ENCODE results near the gene CBLC.

Gene CBLC

GRCh38 chr19:44777715-44778347, at the start of gene CBLC:
Gene CBLC, plus strand, starts transcription at chr19:44777890. Its CDS starts 42 bp downstream, at chr19:44777932.
- no peak for DNase-seq (ENCODE audit: insufficient read length, low spot score)
- no peak for FAIRE-seq

DNA sequence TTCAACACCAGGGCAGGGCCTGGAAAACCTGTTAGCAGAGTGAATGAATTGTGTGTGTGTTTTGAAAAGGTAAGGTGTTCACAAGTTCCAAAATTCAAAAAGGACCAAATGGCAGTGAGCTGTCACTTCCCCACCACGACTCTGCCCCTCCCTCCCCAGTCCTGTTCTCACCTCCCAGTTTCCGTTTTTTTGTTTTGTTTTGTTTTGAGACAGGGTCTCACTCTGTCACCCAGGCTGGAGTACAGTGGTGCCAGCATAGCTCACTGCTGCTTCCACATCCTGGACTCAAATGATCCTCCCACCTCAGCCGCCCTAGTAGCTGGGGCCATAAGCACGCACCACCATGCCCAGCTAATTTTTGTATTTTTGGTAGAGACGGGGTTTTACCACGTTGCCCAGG, 49.5 kb upstream of the CBLC start:
- FAIRE-seq (no peak), DNase-seq (ENCODE audit: insufficient read length, low spot score) (no peak)

DNA sequence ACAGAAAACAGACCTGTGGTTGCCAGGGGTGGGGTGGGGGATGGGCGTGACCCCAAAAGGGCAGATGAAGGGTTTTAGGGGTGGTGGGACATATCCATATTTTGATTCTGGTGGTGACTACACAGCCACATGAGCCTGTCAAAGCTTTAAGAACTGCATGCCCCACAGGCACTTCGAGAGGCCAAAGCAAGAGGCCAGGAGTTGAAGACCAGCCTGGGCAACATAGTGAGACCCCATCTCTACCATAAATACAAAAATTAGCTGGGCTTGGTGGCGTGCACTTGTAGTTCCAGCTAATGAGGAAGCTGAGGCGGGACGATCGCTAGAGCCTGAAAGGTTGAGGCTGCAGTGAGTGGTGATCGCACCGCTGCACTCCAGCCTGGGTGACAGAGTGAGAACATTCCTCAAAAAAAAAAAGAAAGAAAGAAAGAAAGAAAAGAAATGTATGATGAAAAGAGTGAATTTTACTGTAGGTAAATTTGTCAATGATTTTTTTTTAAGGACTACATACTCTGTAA, 48.1 kb upstream of the CBLC start:
- no peak for FAIRE-seq
- no peak for DNase-seq (ENCODE audit: insufficient read length, low spot score)

GRCh38 chr19:44731081-44731480, 46.6 kb upstream of the CBLC start:
- no peak for DNase-seq (ENCODE audit: insufficient read length, low spot score)
- no peak for FAIRE-seq

DNA sequence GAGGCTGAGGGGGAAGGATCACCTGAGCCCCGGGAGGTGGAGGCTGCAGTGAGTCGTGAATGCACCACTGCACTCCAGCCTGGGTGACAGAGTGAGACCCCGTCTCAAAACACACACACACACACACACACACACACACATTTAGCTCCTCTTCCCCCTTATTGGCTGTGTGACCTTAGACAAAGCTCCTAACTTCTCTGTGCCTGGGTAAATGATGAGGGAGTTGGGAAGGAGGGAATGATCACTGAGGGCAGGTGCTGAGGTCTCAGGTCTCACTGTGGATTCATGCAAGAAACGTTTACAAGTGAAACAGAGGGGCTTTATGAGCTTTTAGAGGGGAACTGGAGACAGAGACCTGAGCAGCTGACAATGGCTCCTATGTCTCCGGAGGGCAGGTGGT, 46.1 kb upstream of the CBLC start:
- DNase-seq (ENCODE audit: insufficient read length, low spot score) (no peak), FAIRE-seq (no peak)

GRCh38 chr19:44732235-44733014, 45.3 kb upstream of the CBLC start:
- no peak for FAIRE-seq
- no peak for DNase-seq (ENCODE audit: insufficient read length, low spot score)

DNA sequence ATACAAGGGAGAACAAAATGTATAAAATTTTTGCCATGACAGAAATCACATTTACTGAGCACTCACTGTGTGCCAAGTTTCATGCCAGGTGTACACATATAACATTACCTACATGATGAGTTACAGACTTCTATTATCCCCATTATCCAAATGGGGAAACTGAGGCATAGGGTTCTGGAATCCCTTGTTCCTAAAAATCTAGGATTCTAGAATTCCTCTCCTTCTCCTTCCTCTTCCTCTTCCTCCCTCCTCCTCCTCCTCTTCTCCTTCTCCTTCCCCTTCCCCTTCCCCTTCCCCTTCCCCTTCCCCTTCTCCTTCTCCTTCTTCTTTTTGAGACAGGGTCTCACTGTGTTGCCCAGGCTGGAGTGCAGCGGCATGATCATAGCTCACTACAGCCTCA, 43.3 kb upstream of the CBLC start:
- DNase-seq (ENCODE audit: insufficient read length, low spot score) (no peak), FAIRE-seq (no peak)

DNA sequence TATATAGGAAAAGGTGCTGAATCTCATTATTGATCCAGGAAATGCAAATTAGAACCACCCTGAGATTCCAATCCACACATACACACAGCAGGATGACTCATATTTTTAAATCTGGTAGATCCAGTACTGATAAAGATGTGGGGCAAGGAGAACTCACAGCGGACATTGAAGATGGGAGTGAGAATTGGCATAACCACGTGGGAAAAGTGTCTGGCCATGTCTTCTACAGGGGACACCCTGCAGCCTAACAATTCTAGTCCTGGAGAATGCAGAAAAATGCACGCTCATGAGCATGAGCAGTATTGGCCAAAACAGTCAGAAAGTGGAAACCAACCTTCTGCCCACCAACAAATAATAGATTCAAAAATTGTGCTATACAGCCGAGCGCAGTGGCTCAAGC, 42.7 kb upstream of the CBLC start:
- DNase-seq (ENCODE audit: insufficient read length, low spot score) (no peak), FAIRE-seq (no peak)

GRCh38 chr19:44737238-44738071, 40.2 kb upstream of the CBLC start:
- FAIRE-seq: no peak
- DNase-seq (ENCODE audit: insufficient read length, low spot score): no peak

DNA sequence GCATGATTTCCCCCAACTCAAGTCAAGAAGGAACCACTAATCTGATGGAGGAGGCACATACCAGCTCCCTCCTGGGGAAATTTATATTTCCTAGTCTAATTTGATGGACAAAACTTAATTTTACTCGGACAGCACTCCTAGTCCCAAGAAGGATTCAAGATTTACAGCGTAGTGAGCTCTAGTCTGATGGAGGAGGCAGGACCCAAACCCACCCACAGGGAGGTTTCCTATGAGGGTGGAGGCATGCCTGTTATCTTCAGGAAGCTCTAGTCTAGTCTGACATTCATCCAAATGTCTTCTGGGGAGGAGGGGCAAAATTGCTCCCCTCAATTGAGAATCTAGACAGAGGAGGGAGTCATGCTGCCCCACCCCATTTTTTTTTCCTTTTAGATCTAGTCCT, 39.6 kb upstream of the CBLC start:
- FAIRE-seq (no peak), DNase-seq (ENCODE audit: insufficient read length, low spot score) (no peak)

GRCh38 chr19:44738603-44739558, 38.8 kb upstream of the CBLC start:
- FAIRE-seq: no peak

GRCh38 chr19:44740351-44740824, 37.3 kb upstream of the CBLC start:
- FAIRE-seq: no peak
- DNase-seq (ENCODE audit: insufficient read length, low spot score): no peak

More at GRCh38 chr19:44738603-44739558, 38.8 kb upstream of the CBLC start:
- no peak for DNase-seq (ENCODE audit: insufficient read length, low spot score)

- FAIRE-seq (no peak), DNase-seq (ENCODE audit: insufficient read length, low spot score) (no peak)
Measured at GRCh38 chr19:44741258-44741731, 36.4 kb upstream of the CBLC start.

- FAIRE-seq: peak; percentile 98
Measured at GRCh38 chr19:44741841-44742329, 35.8 kb upstream of the CBLC start.

DNA sequence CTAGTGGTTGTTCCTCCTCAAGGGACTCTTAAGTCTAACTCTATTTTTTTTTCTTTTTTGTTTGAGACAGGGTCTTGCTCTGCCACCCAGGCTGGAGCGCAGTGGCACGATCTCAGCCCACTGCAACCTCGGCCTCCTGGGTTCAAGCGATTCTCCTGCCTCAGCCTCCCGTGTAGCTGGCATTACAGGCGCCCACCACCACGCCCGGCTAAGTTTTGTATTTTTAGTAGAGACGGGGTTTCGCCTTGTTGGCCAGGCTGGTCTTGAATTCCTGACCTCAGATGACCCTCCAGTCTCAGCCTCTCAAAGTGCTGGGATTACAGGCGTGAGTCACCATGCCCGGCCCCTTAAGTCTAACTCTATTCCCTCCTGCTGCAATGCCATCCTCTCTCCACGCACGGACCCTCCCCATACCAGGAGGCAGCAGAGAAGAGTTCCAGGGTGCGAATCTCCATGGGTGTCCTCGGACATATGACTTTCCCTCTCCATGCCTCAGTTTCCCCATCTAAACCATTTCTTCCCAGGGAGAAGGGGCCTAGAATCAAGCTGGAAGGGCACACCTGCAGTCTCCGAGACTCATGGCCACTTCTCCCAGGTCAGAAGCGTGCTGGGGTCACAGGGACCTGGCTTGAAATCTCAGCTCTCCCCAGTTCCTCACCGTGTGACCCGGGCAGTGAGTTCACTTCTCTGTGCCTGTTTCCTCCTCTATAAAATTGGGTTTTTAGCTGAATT, 35.2 kb upstream of the CBLC start:
- FAIRE-seq: no peak
- no peak for DNase-seq (ENCODE audit: insufficient read length, low spot score)

More at GRCh38 chr19:44741841-44742329, 35.8 kb upstream of the CBLC start:
- peak; percentile 93 for DNase-seq (ENCODE audit: insufficient read length, low spot score)

DNA sequence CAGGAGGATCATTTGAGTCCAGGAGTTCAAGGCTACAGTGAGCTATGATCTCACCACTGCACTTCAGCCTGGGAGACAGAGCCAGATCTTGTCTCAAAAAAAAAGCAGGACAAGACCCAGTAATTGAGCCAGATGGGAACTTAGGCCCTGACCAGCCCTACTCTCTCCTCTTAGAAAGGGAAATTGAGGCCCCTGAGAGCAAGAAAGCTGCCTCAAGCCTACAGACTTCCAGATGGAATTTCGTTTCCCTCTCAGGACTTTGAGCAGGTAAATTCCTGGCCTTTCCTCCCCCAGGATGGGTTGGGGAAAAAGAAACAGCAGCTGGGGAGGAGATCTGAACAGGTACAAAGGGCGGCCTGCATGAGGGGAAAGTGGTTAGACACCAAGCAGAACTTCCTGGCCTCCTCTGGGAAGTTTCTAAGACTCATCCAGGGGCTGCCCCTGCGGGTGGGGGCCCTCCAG, 32.8 kb upstream of the CBLC start:
- no peak for FAIRE-seq
- no peak for DNase-seq (ENCODE audit: insufficient read length, low spot score)

DNA sequence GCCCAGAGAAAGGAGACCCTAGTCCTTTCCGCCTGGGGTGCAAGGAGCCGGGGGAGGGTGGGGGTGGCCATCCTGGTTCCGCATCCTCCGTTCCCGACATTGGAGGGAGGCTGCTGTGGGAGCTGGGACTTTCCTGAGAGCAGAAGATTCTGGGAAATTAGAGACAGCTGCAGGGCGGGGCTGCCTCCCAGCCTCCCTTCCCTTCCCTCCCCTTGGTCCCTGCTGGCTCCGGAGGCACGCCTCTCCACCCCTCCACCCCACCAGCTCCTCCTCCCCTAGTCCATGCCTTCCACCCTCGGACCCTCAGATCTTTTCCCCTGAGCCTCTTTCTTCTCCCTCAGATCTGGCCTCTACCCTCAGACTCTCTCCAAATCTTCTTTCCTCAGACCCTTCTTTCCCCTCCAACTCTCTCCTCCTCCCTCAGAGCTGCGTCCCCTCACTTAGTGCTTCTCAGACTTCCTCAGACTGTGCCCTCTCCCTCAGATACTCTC, 32.3 kb upstream of the CBLC start:
- FAIRE-seq (peak; percentile 64), DNase-seq (ENCODE audit: insufficient read length, low spot score) (peak; percentile 67)

DNA sequence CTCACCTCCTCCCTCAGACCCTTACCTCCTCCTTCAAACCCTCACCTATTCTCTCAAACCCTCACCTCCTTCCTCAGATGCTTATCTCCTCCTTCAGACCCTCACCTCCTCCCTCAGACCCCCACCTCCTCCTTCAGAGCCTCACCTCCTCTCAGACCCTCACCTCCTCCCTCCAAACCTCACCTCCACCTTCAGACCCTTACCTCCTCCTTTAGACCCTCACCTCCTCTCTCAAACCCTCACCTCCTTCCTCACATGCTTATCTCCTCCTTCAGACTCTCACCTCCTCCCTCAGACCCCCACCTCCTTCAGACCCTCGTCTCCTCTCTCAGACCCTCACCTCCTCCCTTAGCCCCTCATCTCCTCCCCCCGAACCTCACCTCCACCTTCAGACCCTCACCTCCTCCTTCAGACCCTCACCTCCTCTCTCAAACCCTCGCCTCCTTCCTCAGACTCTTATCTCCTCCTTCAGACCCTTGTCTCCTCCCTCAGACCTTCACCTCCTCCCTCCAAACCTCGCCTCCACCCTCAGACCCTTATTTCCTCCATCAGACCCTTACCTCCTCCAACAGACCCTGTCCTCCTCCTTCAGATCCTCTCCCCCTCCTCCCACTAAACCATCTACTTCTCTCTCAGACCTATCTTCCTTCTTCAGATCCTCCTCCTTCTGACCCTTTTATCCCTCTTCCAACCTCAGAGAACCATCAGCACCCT, 31.6 kb upstream of the CBLC start:
- DNase-seq (ENCODE audit: insufficient read length, low spot score): no peak
- FAIRE-seq: no peak

All from HTR-8/SVneo (cell line).